Right renal pelvis (tissue), 4 donors: ENCODE measurements around the gene RASAL2. TPM values are rescaled to one million over a fixed set of nuclear protein-coding genes. Genes with fewer than 3 reads are reported as not detected.
A peak's percentile ranks its signal among the peaks of the same experiment; 100 is the strongest.

Source experiments
- DNase-seq, 4 donors: peaks; one replicate each; pipeline ENCODE4 v3.0.0-alpha.2; 2013; ENCODE audit warnings: low read depth in 4 of 4, low spot score in 3 of 4, missing footprints in 1 of 4
- polyA plus RNA-seq, 4 donors: library from polyadenylated mRNA; unstranded; fragments of 120-200 nt; gene quantifications; one replicate each; pipeline ENCODE4 v1.2.1, GENCODE V29; 2013; ENCODE audit not compliant: insufficient read length in 4 of 4

RASAL2 gene
- polyA plus RNA-seq, 4 donors: 17.6 to 19.3 (median 19.1) TPM

DNA sequence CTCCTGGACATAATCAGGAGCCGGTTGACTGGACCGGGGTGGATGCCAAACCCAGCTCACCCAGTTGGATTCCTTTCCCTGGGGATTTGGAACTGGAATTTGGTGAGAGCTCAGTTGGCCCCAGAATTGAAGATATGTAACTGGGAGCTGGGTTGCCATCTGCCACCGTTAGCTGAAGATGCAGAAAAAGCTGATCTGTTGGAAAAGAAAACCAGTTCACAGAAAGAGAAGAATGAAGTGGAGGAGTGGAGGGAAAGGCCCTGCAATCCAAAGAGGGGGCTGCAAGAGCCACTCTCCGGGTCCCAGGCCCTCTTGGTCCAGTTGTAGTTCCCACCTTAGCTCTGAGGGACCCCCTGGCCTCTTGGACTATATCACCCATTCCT, 435.0 kb downstream of the RASAL2 start:
- no peak for DNase-seq

DNA sequence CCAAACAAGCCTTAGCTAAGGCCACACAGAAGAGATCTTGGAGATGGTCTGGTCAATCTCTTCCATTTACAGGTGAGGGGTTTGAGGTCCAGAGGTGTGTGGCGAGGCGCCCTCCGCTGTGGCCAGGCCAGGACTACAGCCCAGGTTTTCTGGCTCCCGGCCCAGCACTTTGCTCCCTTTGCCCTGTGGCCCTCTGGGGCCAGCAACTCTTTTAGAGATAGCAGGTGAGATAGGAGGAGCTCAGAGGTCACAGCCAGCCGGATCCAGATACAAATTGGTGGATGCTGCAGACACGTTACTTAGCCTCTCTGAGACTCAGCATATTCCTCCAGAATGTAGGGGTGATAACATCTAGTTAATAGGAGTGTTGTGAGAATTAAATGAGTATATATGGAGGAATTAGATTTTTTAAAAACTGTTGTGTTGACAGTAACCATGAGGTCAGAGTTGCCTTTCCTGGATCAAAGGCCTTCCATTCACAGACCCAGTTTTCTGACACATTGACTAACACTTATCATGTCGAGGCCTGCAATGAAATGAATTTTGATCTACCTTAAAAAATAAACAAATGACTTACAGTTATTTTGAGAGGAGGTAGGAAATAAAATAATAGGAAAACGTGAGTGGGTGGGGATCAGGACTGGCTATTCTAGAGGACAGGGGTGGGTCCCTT, 435.6 kb downstream of the RASAL2 start:
- no peak for DNase-seq

DNA sequence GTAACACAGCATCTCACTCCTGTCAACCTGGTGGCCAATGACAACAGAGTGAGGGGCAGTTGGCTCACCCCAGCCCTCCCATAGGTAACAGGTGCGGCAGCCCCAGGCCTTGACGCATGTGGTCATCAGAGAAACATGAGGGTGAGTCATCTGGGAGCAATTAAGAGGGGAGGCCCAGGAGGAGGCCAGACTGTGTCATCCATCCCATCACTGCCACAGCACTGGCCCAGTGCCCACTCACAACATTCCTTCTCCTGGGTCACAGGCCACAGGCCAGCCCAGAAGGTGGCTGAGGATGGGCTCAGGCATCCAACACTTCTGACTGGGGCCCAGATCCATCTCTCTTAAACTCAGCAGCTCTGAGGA, 436.1 kb downstream of the RASAL2 start:
- DNase-seq: no peak

DNA sequence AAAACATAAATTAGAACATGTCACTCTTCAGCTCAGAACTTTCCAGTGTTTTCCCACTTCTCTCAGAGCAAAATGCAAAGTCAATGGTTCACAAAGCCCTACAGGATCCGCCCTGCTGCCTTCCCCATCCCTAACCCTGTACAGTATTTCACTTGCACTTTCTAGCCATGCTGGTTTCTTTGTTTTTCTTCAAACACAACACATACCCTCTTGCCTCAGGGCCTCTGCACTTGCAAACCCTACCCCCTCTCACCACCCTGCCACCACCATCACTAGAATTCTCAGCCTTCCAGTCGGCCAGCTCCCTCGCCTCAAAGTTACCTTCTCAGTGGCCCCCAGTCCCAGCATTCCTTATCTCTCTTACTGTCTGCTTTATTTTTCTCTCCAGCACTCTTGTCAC, 436.6 kb downstream of the RASAL2 start:
- DNase-seq: no peak

DNA sequence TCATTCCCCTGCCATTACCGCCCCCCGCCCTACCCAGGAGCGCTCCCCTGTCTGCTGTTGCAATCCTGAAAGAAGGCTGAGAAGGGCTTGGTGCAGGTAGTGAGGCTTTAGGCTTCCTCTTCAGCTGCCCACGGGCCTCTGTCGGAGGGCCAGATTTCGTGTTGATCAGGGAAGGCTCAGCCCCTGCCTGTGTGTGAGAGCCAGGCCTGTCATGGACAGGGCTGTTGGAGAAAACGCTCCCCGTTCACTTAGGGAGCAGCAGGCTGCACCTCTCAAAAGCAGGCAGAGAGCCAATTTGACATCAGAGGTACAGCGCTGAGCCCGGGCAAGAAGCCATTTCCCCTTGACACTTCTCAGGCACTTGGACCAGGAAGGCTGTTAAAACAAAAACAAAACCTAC, 438.0 kb downstream of the RASAL2 start:
- no peak for DNase-seq

DNA sequence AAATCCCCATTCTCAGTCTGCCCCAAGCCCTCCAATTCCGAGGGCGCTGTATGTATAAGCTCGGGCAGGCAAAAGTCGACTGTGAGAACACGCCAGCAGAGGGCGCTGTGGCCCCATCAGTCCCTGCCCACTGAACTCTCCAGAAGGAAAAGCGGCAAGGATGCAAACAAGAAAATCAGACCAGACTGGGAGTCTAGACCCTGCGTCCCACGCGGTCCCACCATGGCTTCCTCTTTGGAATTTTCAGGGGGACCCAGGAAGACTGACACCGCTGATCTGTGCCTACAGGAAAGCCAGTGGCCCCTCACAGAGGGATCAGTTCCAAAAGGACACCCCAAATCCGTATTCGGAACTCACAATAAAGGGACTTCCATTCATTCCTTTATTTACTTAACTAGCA, 438.5 kb downstream of the RASAL2 start:
- peak; percentile 56 to 74 (median 66) for DNase-seq

DNA sequence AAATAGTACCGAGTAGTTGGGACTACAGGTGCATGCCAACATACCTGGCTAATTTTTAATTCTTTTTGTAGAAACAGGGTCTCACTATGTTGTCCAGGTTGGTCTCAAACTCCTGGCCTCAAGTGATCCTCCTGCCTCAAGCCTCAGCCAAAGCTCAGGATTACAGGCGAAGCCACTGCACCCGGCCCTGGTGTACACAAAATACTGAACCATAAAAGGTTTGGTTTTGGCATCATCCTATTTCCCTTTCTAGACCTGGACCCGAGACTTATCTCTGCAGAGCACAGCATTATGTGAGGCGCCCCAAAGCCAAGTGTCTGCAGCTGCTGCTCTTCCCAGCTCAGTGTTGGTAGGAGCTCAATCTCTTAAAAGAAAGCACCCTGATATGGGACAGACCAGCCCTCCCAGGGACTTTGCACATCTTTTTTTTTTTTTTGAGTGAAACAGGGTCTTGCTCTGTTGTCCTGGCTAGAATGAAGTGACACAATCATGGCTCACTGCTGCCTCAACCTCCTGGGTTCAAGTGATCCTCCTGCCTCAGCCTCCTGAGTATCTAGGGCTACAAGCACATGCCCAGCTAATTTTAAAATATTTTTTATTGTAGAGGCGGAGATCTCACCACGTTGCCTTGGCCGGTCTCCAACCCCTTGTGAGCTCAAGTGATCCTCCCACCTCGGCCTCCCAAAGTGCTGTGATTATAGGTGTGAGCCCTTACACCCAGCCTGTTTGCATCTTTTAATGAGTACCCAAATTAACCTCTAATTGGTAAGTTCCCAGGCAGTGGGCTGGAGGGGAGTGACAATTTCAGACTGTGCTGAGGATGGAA, 439.4 kb downstream of the RASAL2 start:
- no peak for DNase-seq

Other genes with a start within 250 kb of the RASAL2 start
- 1 to 10 TPM; 3.5 to 5.4 (median 4.2) TPM for gene SEC16B, start 124.0 kb upstream of the RASAL2 start, polyA plus RNA-seq